Esophagus muscularis mucosa (tissue), 3 donors: ENCODE results near the gene TSPYL1.

Source experiments
- POLR2A ChIP-seq: fragments of 450-650 bp; IDR thresholded peaks from one replicate; pipeline ENCODE4 v1.6.1; 2017; ENCODE audit warnings: antibody characterized with exemption, moderate library complexity, mild to moderate bottlenecking, low read depth
- TF ChIP-seq, protein P1 (sequence below), 3 experiments: fragments of 200-600 bp in 2 of 3; fragments of 450-650 bp in 1 of 3; sonication (generic) in 2 of 3; IDR thresholded peaks; one replicate each; pipeline ENCODE4 v1.5.1; 2017 to 2019; ENCODE audit warnings: antibody characterized with exemption in 3 of 3, mild to moderate bottlenecking in 2 of 3, moderate library complexity in 1 of 3

- TF ChIP-seq, protein P1, sequence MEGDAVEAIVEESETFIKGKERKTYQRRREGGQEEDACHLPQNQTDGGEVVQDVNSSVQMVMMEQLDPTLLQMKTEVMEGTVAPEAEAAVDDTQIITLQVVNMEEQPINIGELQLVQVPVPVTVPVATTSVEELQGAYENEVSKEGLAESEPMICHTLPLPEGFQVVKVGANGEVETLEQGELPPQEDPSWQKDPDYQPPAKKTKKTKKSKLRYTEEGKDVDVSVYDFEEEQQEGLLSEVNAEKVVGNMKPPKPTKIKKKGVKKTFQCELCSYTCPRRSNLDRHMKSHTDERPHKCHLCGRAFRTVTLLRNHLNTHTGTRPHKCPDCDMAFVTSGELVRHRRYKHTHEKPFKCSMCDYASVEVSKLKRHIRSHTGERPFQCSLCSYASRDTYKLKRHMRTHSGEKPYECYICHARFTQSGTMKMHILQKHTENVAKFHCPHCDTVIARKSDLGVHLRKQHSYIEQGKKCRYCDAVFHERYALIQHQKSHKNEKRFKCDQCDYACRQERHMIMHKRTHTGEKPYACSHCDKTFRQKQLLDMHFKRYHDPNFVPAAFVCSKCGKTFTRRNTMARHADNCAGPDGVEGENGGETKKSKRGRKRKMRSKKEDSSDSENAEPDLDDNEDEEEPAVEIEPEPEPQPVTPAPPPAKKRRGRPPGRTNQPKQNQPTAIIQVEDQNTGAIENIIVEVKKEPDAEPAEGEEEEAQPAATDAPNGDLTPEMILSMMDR (IDR thresholded peaks at IDR 0.05) = no peak
- TF ChIP-seq POLR2A = no peak
Measured at GRCh38 chr6:116283191-116283590, 3.5 kb upstream of the TSPYL1 start.
